Measurements from ENCODE around the gene OSBPL5.

OSBPL5 gene

DNA sequence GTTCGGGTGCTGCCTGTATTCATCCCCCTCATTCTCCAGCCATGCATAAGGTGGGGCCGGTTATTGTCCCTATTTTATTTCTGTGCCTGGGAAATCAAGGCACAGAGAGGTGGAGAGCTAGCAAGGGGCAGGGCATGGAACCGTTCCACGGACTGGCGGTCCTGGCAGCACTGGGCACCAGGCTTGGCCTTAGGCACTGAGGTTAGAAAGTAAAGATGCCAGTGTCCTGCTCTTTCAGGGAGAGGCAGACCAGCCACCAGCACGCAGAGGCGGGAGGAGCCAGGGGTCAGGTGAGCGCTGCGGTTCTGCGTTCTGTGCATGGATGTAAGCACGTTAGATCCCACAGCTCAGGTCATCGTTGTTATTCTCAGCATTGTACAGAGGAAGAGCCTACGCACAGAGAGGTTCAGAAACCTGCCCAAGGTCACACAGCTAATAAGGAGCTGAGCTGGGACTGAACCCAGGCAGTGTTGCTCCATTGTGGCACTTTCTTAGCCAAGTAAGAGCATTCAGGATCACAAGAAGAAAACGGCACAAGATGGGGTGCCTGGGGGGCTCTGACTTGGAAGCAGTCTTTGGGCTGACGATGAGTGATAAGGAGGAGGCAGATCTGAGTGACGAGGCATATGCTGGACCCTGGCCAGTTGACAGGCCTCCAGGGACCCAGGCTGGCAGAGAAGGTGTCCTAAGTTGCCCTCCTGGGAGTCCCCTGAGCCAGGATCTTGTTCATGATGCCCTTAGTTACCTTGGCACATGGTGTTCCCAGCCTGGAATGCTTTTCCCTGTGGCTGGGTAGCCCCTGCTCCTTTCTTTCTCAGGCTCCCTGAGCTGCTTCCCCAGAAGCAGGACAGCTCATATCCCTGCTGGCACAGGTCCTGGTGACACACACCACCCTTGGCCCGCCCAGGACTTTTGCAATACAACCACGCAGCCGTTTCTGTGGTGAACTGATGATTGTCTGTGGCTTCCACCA is 41.1 kb downstream of the OSBPL5 start:
- DNase-seq (ENCODE audit: low read depth): peak; percentile 92
- H3K4me3 ChIP-seq (ENCODE audit: low read depth, low read length): no peak overlapping the region
- TF ChIP-seq, protein P1, sequence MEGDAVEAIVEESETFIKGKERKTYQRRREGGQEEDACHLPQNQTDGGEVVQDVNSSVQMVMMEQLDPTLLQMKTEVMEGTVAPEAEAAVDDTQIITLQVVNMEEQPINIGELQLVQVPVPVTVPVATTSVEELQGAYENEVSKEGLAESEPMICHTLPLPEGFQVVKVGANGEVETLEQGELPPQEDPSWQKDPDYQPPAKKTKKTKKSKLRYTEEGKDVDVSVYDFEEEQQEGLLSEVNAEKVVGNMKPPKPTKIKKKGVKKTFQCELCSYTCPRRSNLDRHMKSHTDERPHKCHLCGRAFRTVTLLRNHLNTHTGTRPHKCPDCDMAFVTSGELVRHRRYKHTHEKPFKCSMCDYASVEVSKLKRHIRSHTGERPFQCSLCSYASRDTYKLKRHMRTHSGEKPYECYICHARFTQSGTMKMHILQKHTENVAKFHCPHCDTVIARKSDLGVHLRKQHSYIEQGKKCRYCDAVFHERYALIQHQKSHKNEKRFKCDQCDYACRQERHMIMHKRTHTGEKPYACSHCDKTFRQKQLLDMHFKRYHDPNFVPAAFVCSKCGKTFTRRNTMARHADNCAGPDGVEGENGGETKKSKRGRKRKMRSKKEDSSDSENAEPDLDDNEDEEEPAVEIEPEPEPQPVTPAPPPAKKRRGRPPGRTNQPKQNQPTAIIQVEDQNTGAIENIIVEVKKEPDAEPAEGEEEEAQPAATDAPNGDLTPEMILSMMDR (IDR thresholded peaks at IDR 0.05; ENCODE audit: low read depth, low read length): no peak
- TF ChIP-seq MAX (IDR thresholded peaks at IDR 0.05; ENCODE audit: low read depth, low read length) (no peak), MYC (IDR thresholded peaks at IDR 0.05; ENCODE audit: low read depth, low read length) (no peak), POLR2A (IDR thresholded peaks at IDR 0.05; ENCODE audit: extremely low read depth, insufficient read length) (no peak)

DNA sequence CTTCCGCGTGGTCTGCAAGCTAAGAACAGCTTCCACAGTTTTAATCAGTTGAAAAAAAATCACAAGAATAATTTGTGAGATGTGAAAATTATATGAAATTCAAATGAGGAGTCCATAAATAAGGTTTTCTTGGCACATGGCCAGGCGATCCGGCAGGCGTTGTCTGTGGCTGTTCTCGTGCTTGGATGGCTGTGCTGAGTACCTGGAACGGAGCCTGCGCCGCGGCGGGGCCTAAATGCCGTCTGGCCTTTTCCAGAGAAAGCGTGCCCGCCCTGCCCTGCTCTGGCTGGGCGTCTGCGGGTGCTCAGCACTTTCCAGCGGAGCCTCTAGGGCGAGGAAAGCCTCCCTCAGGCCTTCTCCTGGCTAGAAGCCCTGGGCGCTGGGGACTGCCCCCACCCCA is 41.8 kb downstream of the OSBPL5 start:
- H3K4me3 ChIP-seq (ENCODE audit: low read depth, low read length): no peak overlapping the region
- TF ChIP-seq, protein P1 (IDR thresholded peaks at IDR 0.05; ENCODE audit: low read depth, low read length): no peak
- TF ChIP-seq MYC (IDR thresholded peaks at IDR 0.05; ENCODE audit: low read depth, low read length) (no peak), MAX (IDR thresholded peaks at IDR 0.05; ENCODE audit: low read depth, low read length) (no peak), POLR2A (IDR thresholded peaks at IDR 0.05; ENCODE audit: extremely low read depth, insufficient read length) (no peak)
- DNase-seq (ENCODE audit: low read depth): no peak

DNA sequence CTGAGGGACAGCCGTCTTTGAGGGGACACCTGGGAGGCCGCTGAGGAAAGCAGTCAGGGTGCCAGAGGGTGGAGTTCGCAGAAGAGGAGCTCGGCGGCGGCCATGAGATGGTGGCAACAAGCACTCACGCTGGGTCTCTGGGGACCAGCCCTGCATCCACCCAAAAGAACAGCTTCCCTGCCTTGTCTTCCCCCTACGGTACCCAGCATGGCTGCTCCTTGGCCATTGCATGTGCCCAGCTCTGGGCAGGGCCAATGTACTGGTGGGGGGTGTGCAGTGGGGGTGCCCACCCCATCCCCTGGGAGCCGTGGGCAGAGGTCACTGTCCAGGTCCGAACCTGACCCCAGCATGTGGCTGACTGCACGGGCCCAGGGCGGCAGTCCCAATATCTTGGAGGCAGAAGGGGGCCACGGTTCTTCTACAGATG is 42.3 kb downstream of the OSBPL5 start:
- no peak for TF ChIP-seq POLR2A (IDR thresholded peaks at IDR 0.05; ENCODE audit: extremely low read depth, insufficient read length)
- TF ChIP-seq, protein P1 (IDR thresholded peaks at IDR 0.05; ENCODE audit: low read depth, low read length): no peak
- no peak for TF ChIP-seq MAX (IDR thresholded peaks at IDR 0.05; ENCODE audit: low read depth, low read length)
- no peak for TF ChIP-seq MYC (IDR thresholded peaks at IDR 0.05; ENCODE audit: low read depth, low read length)
- no peak overlapping the region for H3K4me3 ChIP-seq (ENCODE audit: low read depth, low read length)
- DNase-seq (ENCODE audit: low read depth): no peak

- TF ChIP-seq, protein P1 (IDR thresholded peaks at IDR 0.05; ENCODE audit: low read depth, low read length): no peak
- TF ChIP-seq POLR2A (IDR thresholded peaks at IDR 0.05; ENCODE audit: extremely low read depth, insufficient read length): no peak
- no peak for TF ChIP-seq MYC (IDR thresholded peaks at IDR 0.05; ENCODE audit: low read depth, low read length)
- no peak for TF ChIP-seq MAX (IDR thresholded peaks at IDR 0.05; ENCODE audit: low read depth, low read length)
Observed at GRCh38 chr11:3121931-3122774, 43.0 kb downstream of the OSBPL5 start.

GRCh38 chr11:3121416-3121815 is 43.7 kb downstream of the OSBPL5 start:
- DNase-seq (ENCODE audit: low read depth): no peak
- no peak overlapping the region for H3K4me3 ChIP-seq (ENCODE audit: low read depth, low read length)
- TF ChIP-seq POLR2A (IDR thresholded peaks at IDR 0.05; ENCODE audit: extremely low read depth, insufficient read length) (no peak), MYC (IDR thresholded peaks at IDR 0.05; ENCODE audit: low read depth, low read length) (no peak), MAX (IDR thresholded peaks at IDR 0.05; ENCODE audit: low read depth, low read length) (no peak)
- TF ChIP-seq, protein P1 (IDR thresholded peaks at IDR 0.05; ENCODE audit: low read depth, low read length): no peak

More at GRCh38 chr11:3121931-3122774, 43.0 kb downstream of the OSBPL5 start:
- H3K4me3 ChIP-seq (ENCODE audit: low read depth, low read length): no peak overlapping the region
- DNase-seq (ENCODE audit: low read depth): no peak

All from NB4 (cell line).